DMS53 (cell line): ENCODE data around the gene SLC4A2.
A peak's percentile ranks its signal among the peaks of the same experiment; 100 is the strongest.

Experiments used
- DNase-seq: peaks from one replicate; lab custom pipeline; 2025; lab: John Stamatoyannopoulos, UW

The SLC4A2 gene

DNA sequence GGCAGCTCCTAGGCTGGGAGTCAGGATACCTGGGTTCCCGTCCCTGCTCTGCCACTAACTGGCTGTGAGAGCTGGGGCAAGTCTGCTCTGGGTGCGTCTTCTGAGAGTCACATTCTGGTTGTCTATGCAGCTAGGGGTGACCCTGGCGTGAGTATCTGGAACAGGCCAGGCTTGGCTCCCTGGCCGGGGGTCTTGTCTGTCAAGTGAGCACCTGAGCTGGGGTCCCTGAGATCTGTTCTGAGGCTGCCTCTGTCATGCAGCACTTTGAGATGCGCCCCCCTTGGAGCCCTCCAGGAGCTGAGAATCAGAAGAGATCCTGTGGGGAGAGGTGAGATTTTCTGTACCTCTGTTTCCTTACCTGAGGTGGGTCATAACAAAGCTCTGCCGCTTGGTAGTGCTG, 34.4 kb downstream of the SLC4A2 start:
- no peak for DNase-seq

DNA sequence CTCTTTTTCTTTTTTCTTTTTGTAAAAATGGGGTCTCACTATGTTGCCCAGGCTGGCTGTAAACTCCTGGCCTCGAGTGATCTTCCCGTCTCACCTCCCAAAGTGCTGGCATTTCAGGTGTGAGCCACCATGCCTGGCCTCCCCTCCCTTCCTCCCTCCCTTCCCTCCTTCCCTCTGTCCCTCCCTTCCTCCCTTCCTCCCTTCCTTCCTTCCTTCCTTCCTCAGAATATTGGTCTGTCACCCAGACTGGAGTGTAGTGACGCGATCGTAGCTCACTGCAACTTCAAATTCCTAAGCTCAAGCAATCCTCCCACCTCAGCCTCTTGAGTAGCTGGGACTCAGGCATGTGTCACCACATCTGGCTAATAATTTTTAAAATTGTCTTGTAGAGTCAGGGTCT, 35.3 kb downstream of the SLC4A2 start:
- DNase-seq = no peak

DNA sequence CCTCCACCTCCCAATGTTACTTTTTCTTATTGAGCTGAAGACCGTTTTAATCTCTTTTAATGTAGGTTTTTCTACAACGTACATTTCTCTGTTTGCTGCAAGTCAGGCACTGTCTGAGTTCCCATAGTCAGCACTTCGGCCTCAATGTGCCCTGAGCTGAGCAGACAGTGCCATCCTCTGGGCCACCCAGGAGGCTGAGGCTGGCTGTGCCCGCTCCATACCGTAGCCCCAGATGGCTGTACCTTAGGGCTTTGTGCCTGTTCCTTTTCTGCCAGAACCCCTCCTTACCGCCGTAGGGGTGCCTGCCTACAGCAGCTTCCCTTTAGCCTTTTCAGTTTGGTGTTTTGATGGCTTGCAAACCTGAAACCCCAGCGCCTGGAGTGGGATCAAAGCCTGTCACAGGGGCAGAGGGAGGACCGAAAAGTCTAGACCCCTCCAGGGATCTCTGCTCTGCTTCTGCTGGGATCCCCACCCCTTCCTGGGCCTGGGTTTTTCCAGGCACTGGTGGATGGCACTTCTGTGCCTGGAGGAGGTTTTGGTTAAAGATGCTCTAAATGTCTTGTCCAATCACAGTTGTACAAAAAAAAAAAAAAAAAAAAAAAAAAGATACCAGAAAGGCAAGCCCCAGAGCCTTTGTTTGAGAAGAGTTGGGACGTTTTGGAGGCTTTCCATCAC, 35.9 kb downstream of the SLC4A2 start:
- no peak for DNase-seq

DNA sequence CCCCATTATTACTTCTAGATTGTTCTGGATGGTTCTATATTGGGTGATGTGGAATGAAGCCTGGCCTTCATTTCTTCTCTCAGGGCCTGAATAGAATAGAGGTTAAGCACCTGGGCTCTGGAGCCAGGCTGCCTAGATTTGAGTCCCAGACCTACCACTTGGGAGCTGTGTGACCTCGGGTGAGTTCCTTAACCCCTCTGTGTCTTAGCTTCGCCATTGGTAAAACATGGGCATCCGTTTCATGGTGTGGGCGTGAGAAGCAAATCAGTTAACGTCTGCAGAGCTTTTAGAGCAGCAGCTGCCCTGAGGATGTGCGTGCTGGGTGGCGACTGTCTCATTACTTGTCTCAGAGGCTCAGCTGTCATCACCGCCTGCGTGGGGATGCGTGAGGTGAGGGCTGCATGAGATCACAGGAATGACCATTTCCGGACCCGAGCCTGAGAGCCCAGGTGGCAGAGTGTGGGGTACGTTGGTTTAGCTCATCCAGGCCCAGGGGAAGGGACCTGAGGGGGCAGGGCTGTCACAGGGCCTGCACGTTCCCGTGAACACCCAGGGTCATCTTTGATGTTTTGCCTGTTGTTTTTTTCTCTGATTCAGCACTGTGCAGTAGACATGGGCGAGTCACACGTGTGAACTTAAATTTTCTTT, 36.6 kb downstream of the SLC4A2 start:
- DNase-seq = no peak

DNA sequence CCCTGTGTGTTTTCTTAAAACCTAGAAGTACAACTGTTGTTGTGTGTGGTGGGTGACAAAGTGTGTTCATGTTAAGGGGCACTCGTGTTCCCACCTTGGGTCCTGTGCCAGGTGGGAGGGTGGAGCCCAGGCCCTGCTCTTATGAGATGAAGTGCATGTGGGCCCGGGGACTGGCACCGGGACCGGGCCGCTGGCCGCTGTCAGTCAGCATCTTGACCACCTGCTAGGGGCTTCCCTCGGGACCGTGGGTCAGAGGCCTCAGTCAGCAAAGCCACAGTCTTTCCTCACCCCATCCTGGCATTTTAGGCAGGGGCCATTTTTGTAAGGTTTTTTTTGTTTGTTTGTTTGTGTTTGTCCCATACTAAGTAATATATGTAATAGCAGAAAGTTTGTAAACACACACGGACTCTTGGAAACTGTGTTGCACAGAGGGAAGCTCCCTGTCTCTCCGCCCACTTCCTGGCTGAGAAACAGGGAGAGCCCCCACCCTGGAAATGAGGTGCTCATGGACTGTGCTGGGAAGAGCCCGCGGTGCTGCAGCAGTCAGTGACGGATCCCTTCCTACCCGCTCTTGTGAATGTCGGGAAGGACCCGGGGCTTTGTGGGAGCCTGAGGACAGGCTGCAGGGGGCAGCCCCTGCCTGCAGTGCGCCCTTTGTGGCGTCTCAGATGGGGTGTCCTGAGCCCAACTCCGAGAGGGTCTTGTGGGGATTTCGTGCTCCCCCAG, 40.3 kb downstream of the SLC4A2 start:
- no peak for DNase-seq

DNA sequence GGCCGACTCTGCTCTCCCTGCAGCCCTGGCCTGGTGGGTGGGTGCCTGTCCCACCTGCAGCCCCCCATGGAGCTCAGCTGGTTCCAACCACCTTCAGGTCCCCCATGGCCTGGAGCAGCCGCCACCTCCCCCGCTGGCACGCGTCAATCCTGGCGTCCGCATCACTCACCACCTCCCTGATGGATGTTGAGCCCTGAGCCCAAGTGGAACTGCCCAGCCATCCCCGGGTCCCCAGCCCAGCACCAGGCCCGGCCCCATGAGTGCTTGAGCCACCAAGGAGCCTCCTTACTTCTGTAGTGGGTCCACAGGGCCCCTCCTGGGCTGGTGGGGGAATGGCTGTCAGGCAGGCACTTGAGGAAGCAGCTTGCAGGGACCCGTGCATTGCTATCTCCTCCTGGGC, 41.5 kb downstream of the SLC4A2 start:
- DNase-seq = no peak

DNA sequence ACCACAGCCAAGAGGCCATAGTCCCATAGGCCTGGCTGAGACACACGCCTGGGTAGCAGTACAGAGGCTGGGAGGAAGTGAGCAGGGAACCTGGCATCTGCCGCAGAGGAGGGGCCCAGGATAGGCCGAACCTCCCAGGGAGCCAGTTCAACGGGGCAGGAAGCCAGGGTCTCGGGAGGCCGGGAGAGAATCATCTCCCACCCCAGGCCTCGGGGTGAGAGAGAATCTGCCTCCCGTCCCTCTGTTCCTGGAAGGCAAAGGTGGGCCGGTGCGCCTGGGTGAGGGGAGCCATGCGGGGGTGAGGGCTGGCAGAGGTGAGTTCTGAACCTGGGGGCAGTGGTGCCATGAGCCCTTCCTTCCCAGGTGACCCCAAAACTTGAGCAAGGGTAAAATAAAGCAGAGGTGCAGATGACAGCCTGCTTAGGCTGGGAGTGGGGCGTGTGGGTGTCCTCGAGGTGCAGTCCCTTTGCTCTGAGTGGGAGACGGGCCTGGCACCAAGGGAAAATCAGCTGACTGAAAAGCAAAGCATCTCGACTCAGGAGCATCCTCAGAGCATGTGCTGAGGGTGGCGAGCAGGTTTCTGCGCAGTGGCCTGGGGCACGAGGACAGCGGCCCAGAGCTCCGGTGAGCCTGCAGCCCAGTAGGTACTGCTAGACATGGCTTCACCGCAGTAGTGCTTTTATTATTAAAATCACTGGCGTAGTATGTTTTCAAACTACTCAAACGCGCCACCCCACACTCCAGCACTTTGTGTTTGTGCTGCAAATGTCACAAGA, 42.4 kb downstream of the SLC4A2 start:
- DNase-seq = no peak

DNA sequence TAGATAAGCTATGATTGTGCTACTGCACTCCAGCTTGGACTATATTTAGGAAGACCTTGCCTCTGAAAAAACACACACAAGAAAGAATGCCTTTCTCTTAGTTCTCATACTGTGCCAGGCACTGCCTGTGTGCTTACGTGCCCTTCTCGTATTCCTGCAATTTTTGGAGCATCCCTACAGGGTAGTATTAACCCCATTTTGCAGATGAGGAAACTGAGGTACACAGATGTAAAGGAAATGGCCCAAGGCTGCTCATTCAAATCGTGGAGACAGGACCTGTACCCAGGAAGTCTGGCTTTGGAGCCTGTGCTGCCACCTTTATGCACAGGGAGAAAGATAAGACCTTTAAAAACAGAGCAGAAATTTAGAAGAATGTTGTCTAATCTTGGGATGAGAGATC, 43.6 kb downstream of the SLC4A2 start:
- no peak for DNase-seq

DNA sequence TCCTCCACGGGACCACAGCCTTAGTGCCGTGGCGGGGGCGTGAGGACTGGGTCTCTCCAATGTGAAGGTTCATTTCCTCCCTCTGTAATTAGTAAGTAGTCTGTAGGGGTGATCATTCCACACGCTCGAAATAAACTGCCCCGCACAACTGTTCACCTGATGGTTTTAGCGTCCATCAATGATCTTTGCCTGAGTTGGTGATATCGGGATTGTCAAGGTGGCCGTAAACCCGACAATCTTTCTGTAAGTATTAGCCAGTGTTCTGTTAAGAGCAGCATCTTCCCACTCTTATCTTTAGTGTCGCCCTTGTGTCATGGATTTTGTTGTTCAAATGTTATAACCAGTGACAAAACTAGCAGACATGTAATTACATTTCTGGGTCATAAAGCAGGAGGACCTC, 44.6 kb downstream of the SLC4A2 start:
- no peak for DNase-seq

DNA sequence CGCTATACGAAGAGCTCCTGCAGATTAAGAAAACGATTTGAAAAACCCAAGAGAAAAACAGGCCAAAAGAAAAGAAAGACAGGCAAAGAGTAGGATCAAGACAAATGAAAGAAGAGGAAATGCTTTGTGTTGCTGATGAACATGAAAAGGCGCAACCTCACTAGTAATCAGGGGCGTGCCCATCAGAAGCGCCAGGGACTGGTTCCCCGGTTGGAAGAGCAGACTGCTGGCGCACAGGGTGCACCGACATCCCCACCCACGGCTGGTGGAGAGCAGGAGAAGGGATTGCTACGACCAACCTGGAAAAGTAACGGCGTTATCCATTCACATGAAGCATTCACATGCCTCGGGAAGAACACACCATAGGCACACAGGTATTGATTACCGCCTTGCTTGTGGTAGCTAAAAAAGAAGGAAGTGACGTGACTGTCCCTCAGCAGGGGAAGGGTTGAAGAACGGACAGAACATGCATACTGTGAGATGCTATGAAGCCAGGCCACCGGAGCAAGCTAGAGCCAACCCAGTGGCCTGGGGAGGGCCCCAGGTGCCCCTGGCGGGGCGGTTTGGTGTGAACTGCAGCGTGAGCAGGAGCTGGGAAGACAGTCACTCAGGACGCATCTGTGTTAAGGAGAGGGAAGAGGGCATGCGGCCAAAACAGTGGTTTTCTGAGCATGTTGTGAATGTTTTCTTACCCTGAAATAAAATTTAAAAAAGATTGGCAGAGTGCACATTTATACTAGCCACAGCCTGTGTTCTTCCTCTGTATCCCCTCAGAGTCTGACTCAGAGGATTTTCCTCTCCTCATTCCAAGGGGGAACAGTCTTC, 45.2 kb downstream of the SLC4A2 start:
- no peak for DNase-seq

DNA sequence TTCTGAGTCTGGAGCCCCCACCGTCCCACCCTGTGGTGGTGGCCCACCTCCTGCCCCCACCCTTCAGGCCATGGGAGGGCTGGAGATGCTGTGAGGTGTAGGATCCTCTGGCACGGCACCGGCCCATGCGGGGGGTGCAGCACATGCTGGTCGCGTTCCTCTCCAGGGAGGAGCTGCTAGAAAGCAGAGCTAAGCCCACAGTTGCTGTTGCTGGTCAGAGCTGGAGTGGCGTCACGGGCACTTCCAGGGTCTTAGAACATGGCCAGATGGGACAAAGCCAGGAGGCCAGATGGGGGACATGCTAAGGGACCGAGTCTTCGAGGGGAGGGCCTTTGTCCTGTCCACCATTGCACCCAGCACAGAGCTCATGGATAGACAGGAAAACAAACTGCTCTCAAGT, 48.5 kb downstream of the SLC4A2 start:
- no peak for DNase-seq

DNA sequence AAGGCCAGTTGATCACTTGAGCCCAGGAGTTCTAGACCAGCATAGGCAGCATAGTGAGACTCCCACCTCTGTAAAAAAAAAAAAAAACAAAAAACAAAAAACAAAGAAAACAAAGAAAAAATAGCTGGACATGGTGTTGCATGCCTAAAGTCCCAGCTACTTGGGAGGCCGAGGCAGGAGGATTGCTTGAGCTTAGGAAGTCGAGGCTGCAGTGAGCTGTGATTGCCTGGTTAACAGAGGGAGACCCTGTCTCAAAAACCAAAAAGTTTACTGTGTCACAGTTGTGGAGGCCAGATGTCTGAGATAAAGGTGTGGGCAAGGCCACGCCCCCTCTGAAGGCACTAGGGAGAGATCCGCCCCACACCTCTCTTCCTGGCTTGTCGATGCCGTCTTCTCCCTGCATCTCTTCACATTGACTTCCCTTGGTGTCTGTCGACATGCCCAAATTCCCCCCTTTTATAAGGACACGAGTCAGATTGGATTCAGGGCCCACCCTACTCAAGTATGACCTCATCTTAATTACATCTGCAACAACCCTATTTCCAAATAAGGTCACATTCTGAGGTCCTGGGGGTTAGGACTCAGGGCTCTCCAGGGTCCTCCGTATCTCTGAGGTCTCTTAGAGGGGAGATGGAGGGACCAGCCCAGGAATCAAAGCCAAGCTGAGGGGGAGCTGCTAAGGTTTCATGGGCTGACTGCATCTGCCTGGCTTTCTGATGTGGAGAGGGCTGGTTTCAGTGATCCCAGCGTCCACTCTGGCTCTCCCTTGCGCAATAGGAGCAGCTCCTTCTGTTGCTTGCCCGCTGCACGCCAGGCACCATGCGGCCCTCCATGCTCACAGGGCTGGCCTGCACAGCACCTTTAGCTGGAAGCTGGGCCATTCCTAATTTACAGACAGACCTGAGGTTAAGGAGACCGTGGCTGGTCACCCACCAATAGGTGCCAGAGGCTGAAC, 50.0 kb downstream of the SLC4A2 start:
- DNase-seq = no peak

DNA sequence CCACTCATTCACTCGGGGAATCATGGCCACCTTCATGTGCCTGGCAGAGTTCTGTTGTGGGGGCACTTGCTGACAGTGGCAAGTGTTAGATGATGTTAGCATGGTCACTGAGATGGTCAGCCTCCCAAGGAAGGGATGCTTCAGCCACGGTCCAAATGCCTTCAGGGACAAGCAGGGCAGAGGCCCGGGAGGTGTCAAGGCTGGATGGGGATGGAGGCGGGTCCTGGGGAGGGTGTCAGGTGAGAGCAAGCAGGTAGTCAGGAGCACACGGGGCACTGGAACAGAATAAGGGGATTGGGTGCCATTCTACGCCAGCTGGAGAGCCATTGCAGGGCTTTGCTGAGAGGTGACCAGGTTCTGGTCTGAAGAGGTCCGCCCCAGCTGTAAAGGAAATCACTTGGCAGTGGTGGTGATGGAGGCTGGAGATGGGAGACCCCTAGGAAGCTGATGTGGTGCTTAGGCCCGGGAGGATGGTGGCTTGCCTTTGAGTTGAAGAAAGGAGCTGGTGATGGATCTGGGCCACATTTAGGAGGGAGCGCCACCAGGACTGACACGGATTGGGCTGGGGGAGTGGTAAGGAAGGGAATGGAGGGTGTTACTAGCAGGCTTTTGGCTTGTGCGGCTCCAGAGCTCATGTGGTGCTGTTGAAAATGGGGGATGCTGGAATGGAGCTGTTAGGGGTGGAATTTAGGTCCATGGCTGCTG, 51.0 kb downstream of the SLC4A2 start:
- no peak for DNase-seq

DNA sequence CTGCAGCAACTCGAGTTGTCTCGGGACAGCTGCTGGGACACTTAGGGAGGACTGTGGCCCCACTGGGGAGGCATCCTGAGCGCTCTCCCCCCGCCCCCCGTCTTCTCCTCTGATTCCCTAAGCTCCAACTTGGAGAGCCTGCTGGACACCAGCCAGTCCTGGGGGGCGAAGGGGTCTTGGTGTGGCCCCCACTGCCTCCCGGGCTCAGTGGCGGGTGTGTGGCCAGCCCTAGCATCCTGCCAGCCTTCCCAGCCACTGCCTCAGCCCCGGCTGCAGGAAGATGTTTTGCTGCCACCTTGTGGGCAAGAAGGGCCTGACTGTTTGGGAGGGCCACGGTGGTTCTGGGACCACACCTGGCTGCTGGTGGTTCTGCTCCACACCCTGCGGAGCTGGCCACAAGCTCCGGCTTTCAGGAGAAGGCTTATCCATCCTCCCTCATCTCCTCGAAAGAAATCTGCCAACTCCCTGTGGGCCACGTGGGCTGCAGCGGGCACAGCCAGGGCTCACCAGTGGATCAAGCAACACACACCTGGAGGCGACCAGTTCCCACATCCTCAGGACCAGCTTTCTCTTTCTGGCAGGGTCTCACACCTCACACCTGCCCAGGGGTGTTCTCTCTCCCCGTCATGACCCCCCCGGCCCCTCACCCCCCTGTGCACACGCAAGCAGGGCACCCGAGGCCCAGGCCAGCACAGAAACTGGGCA, 51.7 kb downstream of the SLC4A2 start:
- DNase-seq = peak; percentile 87

DNA sequence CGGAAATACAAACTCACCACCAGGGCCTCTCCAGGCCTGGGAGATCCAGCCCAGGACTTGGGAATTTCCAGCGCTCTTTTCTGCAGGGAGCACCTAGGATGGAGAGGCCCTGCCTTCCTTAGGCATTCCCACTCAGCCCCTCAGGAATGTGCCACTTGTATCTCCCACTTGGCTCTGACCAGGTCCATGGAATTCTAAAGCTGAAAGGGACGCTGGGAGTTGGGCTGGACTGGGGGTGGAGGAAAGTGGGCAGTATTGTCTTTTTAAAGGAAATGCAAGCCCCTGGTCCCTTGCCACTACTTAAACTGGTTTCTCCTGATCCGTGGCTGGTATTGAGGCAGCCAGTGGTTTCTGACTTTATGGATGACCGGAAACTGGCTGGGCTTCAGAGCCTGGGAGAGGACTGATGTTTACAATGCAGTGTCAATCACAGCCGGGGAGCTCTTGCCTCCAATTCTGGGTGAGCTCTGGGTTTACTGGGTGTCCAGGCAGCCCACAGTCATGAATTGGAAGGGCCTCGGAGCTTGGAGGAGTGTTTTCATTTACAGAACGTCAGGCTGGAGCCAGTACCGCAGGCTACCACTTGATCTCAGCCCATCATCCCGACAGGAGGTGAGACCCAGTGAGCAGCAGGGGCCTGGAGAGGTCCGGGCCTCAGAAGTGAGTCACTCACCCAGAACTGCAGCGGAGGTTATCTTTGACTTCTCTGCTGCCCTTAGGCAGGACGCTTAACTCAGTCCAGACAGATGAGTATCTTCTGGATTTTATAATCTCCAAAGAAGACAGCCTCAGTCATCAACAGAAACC, 54.2 kb downstream of the SLC4A2 start:
- DNase-seq = no peak

DNA sequence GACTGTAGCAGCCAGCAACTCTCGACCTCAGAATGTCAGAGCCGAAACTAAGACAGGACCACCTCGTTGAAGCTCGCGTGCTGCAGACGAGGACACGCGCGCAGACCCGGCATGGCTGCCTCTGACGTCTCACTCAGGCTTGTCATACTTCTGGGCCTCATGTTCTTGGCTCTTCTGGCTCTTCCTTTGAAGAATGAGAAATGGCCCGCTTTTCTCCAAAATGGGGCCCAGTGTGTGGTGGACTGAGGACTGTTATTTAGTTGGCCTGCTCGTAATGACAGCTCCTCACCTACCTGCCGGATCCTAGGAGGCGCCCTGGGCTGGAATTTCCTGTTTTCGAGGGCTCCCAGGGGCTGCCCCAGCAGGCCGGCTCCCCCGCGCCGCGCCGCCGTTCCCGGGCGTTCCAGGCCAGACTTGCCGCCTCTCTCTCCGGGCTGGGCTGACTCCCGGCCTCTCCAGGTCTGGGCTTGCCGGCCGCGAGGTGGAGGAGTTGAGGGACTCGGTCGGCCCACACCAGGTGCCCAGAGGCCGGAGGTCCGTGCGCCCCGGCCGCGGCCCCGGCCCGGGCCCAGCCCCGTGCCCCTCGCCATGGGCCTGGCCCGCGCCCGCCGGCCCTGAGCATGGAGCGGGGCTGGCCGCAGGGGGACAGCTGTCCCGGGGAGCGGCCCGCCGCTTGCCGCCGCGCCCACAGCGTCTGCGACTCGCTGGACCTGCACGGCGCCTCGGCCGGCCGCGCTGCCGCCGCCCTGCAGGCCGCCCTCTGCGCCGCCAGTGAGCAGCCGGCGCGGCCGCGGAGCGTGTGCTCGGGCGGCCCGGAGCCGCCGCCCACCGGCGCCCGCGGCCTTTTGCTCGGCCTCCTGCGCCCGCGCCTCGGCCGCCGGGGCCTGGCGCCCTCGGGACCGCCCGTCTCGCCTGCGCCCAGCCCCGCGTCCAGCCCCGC, 55.0 kb downstream of the SLC4A2 start:
- no peak for DNase-seq

DNA sequence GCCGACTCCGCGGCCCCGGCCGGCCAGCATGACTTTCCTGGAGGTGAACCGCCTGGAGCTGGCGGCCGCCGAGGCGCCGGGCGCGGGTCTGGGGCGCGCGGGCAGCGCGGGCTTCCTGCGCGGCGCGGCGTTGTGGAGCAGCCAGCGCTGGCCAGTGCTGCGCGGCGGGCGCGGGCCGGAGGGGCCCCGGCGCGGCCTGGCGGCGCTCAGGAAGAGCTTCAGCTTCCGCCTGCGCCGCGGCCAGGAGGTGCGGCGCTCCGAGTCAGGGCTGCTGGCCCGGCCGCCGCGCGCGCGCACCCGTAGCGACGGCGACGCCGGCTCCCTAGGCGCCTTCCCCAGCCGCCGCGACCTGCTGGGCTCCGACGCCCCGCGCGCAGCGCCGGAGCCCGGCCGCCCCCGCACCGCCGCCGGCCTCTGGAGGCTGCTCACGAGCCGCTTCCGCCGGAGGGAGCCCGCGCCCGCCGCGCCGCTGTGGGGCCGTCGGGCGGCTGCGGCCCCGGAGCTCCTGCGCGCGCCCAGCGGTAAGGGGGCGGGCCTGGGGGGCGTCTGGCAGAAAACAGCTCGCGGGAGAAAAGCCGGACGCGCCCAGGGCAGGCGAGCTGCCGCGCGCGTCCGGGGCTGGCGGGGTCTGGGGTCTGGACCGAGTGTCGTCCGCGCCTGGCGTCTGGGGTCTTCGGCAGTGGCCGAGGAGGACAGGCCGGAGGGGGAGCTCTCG, 55.9 kb downstream of the SLC4A2 start:
- no peak for DNase-seq
